Spleen (tissue), 11 donors: ENCODE results near the gene OLFM1. TPM values are rescaled to one million over a fixed set of nuclear protein-coding genes. Genes with fewer than 3 reads are reported as not detected.

Experiments used
- DNase-seq: peaks from one replicate; pipeline ENCODE4 v3.0.0-alpha.2; 2020
- H3K27ac ChIP-seq, 8 donors: fragments of 200-600 bp; sonication (generic) in 7 of 8; 1 replicate in 4 of 8; 2 replicates in 4 of 8; pipeline versions ENCODE4 v1.5.0 to v1.8.0; 2016 to 2021; ENCODE audit warnings: inconsistent platforms in 4 of 8, mild to moderate bottlenecking in 4 of 8, moderate library complexity in 1 of 8
- H3K27me3 ChIP-seq, 7 donors: fragments of 200-600 bp; sonication (generic) in 6 of 7; replicated peaks in 1 of 7; 1 replicate in 4 of 7; 2 replicates in 3 of 7; pipeline versions ENCODE4 v1.5.0 to v1.8.0; 2016 to 2021; ENCODE audit warnings: inconsistent platforms in 3 of 7, mild to moderate bottlenecking in 1 of 7
- H3K36me3 ChIP-seq, 6 donors: fragments of 200-600 bp; sonication (generic) in 5 of 6; 1 replicate in 4 of 6; 2 replicates in 2 of 6; pipeline versions ENCODE4 v1.5.0 to v1.8.0; 2016 to 2021; ENCODE audit warnings: inconsistent platforms in 2 of 6
- H3K4me1 ChIP-seq, 6 donors: fragments of 200-600 bp; sonication (generic) in 5 of 6; 1 replicate in 3 of 6; 2 replicates in 3 of 6; pipeline versions ENCODE4 v1.5.0 to v1.8.0; 2016 to 2021; ENCODE audit warnings: inconsistent platforms in 3 of 6
- H3K4me3 ChIP-seq, 8 donors: fragments of 200-600 bp; sonication (generic) in 7 of 8; 1 replicate in 4 of 8; 2 replicates in 4 of 8; pipeline versions ENCODE4 v1.5.0 to v1.8.0; 2016 to 2021; ENCODE audit warnings: inconsistent platforms in 4 of 8, mild to moderate bottlenecking in 4 of 8, moderate library complexity in 2 of 8
- H3K9me3 ChIP-seq, 8 donors: fragments of 200-600 bp; sonication (generic) in 7 of 8; 1 replicate in 4 of 8; 2 replicates in 4 of 8; pipeline versions ENCODE4 v1.5.0 to v1.8.0; 2016 to 2021; ENCODE audit warnings: inconsistent platforms in 4 of 8
- CTCF ChIP-seq, 11 experiments: fragments of 200-600 bp in 7 of 11; fragments of 450-650 bp in 4 of 11; sonication (generic) in 4 of 11; IDR thresholded peaks in 8 of 11; conservative IDR thresholded peaks in 3 of 11; 1 replicate in 7 of 11; 2 replicates in 4 of 11; pipeline versions ENCODE4 v1.4.0 to v1.8.0; 2016 to 2021; ENCODE audit warnings: antibody characterized with exemption in 11 of 11, inconsistent platforms in 4 of 11, mild to moderate bottlenecking in 1 of 11
- POLR2A ChIP-seq, 3 donors: fragments of 450-650 bp; IDR thresholded peaks; one replicate each; pipeline ENCODE4 v1.5.1; 2017; ENCODE audit warnings: antibody characterized with exemption in 3 of 3, mild to moderate bottlenecking in 1 of 3
- POLR2AphosphoS5 ChIP-seq, 3 donors: sonication (generic); formaldehyde crosslinking; IDR thresholded peaks; one replicate each; pipeline ENCODE4 v1.5.1; 2017; ENCODE audit warnings: antibody characterized with exemption in 3 of 3
- WGBS, 5 donors: extraction: QIAGEN DNeasy Blood & Tissue Kit in 3 of 5; methylation state at CpG; one replicate each; pipeline versions ENCODE4 v1.1.5 to v1.1.7; 2013 to 2018; 5-methylcytosine and 5-hydroxymethylcytosine counted together
- intact Hi-C: fragments of 100-400 bp; cut with DNase I; formaldehyde crosslinking; loops from one replicate; pipeline ENCODE4 v1.15.0; 2023; ENCODE audit warnings: low total_unique reads
- polyA plus RNA-seq, 3 donors: library from polyadenylated mRNA; stranded (reverse); fragments of 200-250 nt; gene quantifications; one replicate each; pipeline ENCODE4 v1.2.1, GENCODE V29; 2013
- total RNA-seq, 7 donors: library from RNA; depleted of rRNA in 3 of 7; stranded (reverse); fragments of >200 nt in 3 of 7; fragmentation: NEBNext Ultra II Directional in 4 of 7; extraction: Animal tissue kit (Norgen Biotek cat#: 25700) in 4 of 7; gene quantifications; one replicate each; pipeline versions ENCODE4 v1.1.0 to v1.2.1, GENCODE V29; 2016 to 2021
- donor health status: healthy with polysubstance abuse.
- donor health status: DM: no; HTN: no; CAD: no; lungs with moderate emphysema.
- donor health status: DM: no; HTN: no; CAD: no.
- donor health status: Bipolar disorder and iron deficiency.
- donor health status: healthy.
- donor health status: DM: no; HTN: no; CAD: no.
- donor health status: DM: yes; HTN: yes; CAD: no.

The OLFM1 gene
- total and polyA plus RNA-seq, 10 donors, result 5.9 to 109 (median 44.7) TPM

GRCh38 chr9:135084262-135084661 lies 3.2 kb upstream of the OLFM1 start:
- no peak overlapping the region for H3K4me3 ChIP-seq
- intact Hi-C loops, result no loop called here
- H3K9me3 ChIP-seq, result no peaks in the 10 kb centered on the region
- WGBS, 5 donors, result 77 to 86% (median 79%) methylated on average over 1 of the region's 1 CpG
- H3K4me1 ChIP-seq, result peaks cover 13 to 48% (median 31%) of the 10 kb centered on the region in 6 donors
- DNase-seq, result no peak
- H3K36me3 ChIP-seq, result no peaks in the 10 kb centered on the region
- H3K27me3 ChIP-seq, result peaks cover 2 to 66% (median 31%) of the 10 kb centered on the region in 7 donors
- H3K27ac ChIP-seq, result no peak overlapping the region
- TF ChIP-seq POLR2AphosphoS5 (IDR thresholded peaks at IDR 0.05) (no peak), POLR2A (IDR thresholded peaks at IDR 0.05) (no peak), CTCF (IDR thresholded peaks at IDR 0.05 in 8 of 11, conservative IDR thresholded peaks at IDR 0.05 in 3 of 11) (no peak)

DNA sequence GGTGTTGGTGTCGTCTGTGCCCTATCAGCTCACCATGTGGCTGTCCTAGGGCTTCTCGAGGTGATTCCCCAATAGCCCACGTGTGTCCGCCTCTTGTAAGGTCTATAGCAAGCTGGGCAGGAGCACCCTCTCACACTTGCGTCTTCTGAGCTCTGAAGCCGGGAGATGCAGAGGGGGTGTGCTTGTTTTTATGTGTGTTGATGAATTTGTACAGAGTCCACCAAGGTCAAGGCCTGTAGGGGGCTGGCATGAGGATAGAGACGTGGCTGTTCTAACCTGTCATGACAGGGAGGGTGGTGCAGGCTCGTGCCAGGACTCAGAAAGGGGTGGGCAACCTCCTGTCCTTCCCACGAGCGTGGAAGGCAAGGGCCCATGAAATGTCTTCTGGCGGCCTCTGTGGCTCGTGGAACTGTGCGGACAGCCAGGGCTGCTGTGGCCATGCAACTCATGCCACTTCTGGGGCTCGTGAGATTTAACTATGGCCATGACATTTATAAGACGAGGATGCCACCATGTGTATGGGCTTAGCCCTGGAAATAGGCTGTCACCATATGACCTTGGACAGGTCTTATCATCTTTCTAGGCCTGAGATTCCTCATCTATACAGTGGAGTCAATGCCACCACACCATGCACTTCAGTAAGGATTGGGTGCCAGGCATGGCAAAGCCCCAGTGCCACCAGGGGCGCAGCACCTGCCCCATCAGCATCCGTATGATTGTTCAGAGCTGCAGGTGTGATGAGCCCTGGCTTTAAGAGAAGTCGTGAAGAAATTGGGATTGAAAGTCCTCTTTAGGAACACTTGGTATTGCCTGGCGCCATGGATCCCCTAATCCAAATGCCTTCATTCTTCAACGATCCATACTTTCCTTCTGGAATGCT lies 2.3 kb upstream of the OLFM1 start:
- Histone ChIP-seq H3K4me3 (no peak overlapping the region), H3K36me3 (peaks cover 0 to under 1% (median 0%) of the 10 kb centered on the region in 6 donors), H3K9me3 (no peaks in the 10 kb centered on the region), H3K27ac (no peak overlapping the region), H3K4me1 (peaks cover 13 to 54% (median 33%) of the 10 kb centered on the region in 6 donors), H3K27me3 (peaks cover 3 to 73% (median 39%) of the 10 kb centered on the region in 7 donors)
- no peak for DNase-seq
- intact Hi-C loops, result loop anchor here (5.0 kb wide), 2 partner anchors 257 to 327 kb away; no protein-coding TSS in a partner anchor
- TF ChIP-seq POLR2A (IDR thresholded peaks at IDR 0.05) (no peak), CTCF (IDR thresholded peaks at IDR 0.05 in 8 of 11, conservative IDR thresholded peaks at IDR 0.05 in 3 of 11) (no peak), POLR2AphosphoS5 (IDR thresholded peaks at IDR 0.05) (no peak)
- WGBS, 5 donors, result 57 to 75% (median 75%) methylated on average over 13 to 20 of the region's 20 CpGs

GRCh38 chr9:135085830-135086546 lies 1.5 kb upstream of the OLFM1 start:
- H3K27ac ChIP-seq, result peak overlapping the region in 5 of 8 donors; percentile 18 to 66 (median 54)
- peak; percentile 82 for DNase-seq
- TF ChIP-seq POLR2A (IDR thresholded peaks at IDR 0.05) (no peak), POLR2AphosphoS5 (IDR thresholded peaks at IDR 0.05) (peak in 2 of 3 donors; percentile 41 to 51), CTCF (IDR thresholded peaks at IDR 0.05 in 8 of 11, conservative IDR thresholded peaks at IDR 0.05 in 3 of 11) (peak; percentile 49 to 89 (median 83))
- peak overlapping the region in 6 of 8 donors; percentile 3 to 61 (median 24) for H3K4me3 ChIP-seq
- WGBS, 5 donors, result 11 to 28% (median 14%) methylated on average over 21 to 30 of the region's 30 CpGs
- peaks cover 0 to 9% (median 0%) of the 10 kb centered on the region in 6 donors for H3K36me3 ChIP-seq
- intact Hi-C loops, result loop anchor here (5.0 kb wide), 2 partner anchors 256 to 326 kb away; no protein-coding TSS in a partner anchor
- no peaks in the 10 kb centered on the region for H3K9me3 ChIP-seq
- peaks cover 3 to 77% (median 39%) of the 10 kb centered on the region in 7 donors for H3K27me3 ChIP-seq
- peaks cover 13 to 54% (median 33%) of the 10 kb centered on the region in 6 donors for H3K4me1 ChIP-seq
